Fibroblast of upper back skin (primary cell): ENCODE measurements around the gene ZNF524.

ENCODE experiments used
- DNase-seq: peaks from one replicate; pipeline ENCODE4 v3.0.0-alpha.2; 2013

The ZNF524 gene

DNA sequence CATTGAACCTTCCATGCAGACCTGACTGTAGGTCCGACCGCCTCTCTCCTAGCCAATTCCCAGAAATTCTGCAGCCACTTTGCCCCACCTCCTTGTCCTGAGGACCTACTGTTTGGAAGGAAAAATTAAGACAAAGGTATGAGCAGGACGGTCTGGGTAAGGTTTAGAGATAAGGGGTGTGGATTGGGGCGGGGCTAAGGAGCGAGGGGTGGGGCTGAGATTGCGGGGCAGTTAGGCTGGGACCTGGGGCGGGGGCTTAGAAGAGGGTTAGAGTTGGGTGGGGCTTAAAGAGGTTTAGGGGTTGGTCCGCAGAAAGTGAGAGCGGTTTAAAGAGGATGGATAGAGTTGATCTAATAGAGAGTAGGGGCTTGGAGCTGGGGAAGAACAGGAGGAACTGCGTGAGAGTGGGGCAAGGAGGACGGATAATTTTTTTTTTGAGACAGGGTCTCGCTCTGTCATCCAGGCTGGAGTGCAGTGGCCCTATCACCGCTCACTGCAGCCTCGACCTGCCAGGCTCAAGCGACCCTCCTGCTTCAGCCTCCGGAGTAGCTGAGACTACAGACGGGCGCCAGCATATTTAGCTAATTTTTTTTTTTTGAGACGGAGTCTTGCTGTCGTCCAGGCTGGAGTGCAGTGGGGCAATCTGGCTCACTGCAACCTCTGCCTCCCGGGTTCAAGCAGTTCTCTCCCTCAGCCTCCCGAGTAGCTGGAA, 3.6 kb downstream of the ZNF524 start:
- no peak for DNase-seq

- DNase-seq: peak; percentile 98
These were observed 5.1 kb downstream of the ZNF524 start for GRCh38 chr19:55605207-55605636.

GRCh38 chr19:55605637-55606470, 5.8 kb downstream of the ZNF524 start, which contains the start of gene ZNF865:
TSS of gene ZNF865 (plus strand) at chr19:55605647. CDS start at chr19:55613619, 7,972 bp downstream.
- peak; percentile 85 for DNase-seq

GRCh38 chr19:55606471-55606787, 6.3 kb downstream of the ZNF524 start:
- DNase-seq: no peak

GRCh38 chr19:55606817-55607216, 6.7 kb downstream of the ZNF524 start:
- no peak for DNase-seq

DNA sequence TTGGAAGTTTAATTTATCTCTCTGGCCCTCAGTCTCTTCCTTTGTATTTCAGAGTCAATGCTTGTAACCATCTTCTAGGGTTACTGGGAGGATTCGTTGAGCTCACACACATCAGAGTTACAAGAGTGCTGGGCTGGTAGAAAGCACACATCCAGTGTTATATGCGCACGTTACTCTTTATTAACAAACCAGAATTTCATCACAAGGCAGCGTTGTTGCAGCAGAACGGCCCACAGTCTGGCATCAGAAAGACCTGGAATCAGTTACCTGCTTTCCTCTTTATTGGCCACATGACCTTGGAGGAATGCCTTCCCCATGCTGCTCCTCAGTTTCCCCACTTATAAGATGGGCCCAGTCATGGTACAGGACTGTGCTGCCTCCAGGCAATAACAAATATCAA, 9.2 kb downstream of the ZNF524 start:
- no peak for DNase-seq

DNA sequence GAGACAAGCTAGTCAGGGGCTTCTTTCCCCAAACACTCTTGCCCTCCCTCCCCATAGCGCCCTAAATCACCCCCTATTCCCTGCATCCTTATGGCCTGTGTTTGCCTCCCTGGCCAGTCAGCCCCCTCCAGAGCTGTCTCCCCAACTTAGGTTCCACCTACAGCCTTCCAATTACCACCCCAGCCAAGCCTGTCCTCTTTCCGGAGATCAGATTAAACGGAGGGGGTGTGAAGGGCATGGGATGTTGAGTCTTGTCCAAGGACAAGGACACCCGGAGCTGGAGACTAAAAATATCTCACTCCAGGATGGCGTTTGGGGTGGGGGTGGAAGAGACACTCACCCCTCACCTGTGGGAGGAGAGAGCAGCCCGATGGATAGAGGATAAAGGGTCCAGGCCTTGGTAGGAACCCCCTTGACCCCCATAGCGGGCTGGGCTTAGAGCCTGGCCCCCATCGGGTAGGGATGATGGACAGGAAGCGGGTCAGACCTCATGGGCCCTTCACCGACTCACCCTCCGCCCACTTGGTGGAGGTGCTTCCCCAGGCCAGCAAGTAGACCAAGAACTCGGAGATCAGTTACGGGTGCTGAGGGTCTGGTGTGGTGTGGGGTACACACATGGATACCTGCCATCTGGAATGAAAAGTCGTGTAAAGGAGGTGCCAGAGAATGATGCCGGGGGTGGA, 11.4 kb downstream of the ZNF524 start:
- DNase-seq: no peak

GRCh38 chr19:55611983-55612645, 12.0 kb downstream of the ZNF524 start:
- DNase-seq: no peak

GRCh38 chr19:55613396-55613795, 13.3 kb downstream of the ZNF524 start:
- no peak for DNase-seq

DNA sequence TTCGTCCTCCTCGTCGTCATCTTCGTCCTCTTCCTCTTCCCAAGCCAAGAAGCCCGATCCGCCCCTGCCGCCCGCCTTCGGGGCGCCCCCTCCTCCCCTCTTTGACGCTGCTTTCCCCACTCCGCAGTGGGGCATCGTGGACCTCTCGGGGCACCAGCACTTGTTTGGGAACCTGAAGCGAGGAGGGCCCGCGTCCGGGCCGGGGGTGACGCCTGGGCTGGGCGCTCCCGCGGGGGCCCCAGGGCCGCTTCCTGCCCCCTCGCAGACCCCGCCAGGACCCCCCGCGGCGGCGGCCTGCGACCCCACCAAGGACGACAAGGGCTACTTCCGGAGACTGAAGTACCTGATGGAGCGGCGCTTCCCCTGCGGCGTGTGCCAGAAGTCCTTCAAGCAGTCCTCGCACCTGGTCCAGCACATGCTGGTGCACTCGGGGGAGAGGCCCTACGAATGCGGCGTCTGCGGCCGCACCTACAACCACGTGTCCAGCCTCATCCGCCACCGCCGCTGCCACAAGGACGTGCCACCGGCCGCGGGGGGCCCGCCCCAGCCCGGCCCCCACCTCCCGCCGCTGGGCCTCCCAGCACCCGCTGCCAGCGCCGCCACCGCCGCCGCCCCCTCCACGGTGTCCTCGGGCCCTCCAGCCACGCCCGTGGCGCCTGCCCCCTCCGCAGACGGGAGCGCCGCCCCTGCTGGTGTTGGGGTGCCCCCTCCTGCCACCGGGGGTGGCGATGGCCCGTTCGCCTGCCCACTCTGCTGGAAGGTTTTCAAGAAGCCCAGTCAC, 14.0 kb downstream of the ZNF524 start:
- DNase-seq: no peak

GRCh38 chr19:55614711-55615542, 14.8 kb downstream of the ZNF524 start:
- DNase-seq: no peak

- no peak for DNase-seq
These were observed 15.7 kb downstream of the ZNF524 start for GRCh38 chr19:55615543-55616394.

GRCh38 chr19:55616395-55616875, 16.3 kb downstream of the ZNF524 start:
- no peak for DNase-seq

GRCh38 chr19:55617426-55617825, 17.3 kb downstream of the ZNF524 start:
- DNase-seq: no peak

GRCh38 chr19:55618426-55618825, 18.3 kb downstream of the ZNF524 start:
- DNase-seq: no peak

DNA sequence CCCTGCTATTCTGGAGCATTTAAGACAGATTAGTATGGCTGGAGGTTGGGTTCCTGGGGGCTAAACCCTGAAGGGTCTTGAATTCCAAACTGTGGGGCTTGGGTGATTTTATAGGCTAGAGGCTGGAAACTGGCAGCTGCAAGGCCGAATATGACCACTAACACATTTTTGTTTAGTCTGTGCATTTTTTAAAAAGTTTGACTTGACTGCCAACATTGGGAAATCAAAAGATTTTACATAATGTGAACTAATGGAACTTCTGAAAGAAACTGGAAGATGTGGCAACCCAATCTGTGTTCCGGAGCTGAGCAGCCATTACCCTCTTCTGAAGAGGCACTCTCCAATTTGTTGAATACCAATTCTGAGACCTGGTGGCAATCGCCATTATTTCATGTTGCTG, 19.2 kb downstream of the ZNF524 start:
- peak; percentile 21 for DNase-seq

- peak; percentile 88 for DNase-seq
These were observed 20.5 kb downstream of the ZNF524 start for GRCh38 chr19:55620410-55621204.

GRCh38 chr19:55621205-55621672, 21.2 kb downstream of the ZNF524 start:
- no peak for DNase-seq

GRCh38 chr19:55621673-55622231, 21.7 kb downstream of the ZNF524 start:
- no peak for DNase-seq
